ENCODE data around the gene GKN1.

The GKN1 gene

DNA sequence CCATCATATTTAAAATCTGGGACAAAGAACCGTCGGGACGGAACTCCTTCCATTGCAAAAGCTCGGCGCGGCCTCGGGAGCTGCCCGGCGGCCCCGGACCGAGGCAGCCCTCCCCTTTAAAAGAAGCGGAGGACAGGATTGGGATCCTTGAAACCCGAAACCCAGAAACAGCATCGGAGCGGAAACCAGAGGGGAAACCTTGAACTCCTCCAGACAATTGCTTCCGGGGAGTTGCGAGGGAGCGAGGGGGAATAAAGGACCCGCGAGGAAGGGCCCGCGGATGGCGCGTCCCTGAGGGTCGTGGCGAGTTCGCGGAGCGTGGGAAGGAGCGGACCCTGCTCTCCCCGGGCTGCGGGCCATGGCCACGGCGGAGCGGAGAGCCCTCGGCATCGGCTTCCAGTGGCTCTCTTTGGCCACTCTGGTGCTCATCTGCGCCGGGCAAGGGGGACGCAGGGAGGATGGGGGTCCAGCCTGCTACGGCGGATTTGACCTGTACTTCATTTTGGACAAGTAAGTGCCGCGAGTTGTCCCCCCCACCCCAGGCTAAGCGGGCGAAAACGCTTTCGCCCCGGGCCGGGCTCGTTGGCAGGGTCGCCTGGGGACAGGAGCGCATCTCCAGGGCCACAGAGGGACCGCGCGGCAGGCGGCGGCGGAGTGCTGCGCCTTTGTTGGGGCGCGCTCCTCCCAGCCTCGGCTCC lies 38.9 kb downstream of the GKN1 start, which contains the start of gene ANTXR1:
ANTXR1 (plus strand) TSS at position 38 of the 698 bp plus-strand sequence; CDS start at position 359, 321 bp downstream.
- Histone ChIP-seq H3K4me1 (peaks cover 0 to 41% (median 23%) of the 10 kb centered on the region in 4 donors), H3K36me3 (no peaks in the 10 kb centered on the region), H3K4me3 (peak within 1 kb of the TSS; percentile 78 to 90), H3K27ac (peak within 1 kb of the TSS; percentile 82 to 91), H3K9me3 (no peaks in the 10 kb centered on the region), H3K27me3 (no peaks in the 10 kb centered on the region)
- peak; percentile 54 to 81 for DNase-seq
- intact Hi-C loops (cut with DNase I; ENCODE audit: low total_unique reads) = loop anchor here (2.0 to 10.0 kb wide), 3 partner anchors 92 to 494 kb away; no protein-coding TSS in a partner anchor
- TF ChIP-seq, protein P1, sequence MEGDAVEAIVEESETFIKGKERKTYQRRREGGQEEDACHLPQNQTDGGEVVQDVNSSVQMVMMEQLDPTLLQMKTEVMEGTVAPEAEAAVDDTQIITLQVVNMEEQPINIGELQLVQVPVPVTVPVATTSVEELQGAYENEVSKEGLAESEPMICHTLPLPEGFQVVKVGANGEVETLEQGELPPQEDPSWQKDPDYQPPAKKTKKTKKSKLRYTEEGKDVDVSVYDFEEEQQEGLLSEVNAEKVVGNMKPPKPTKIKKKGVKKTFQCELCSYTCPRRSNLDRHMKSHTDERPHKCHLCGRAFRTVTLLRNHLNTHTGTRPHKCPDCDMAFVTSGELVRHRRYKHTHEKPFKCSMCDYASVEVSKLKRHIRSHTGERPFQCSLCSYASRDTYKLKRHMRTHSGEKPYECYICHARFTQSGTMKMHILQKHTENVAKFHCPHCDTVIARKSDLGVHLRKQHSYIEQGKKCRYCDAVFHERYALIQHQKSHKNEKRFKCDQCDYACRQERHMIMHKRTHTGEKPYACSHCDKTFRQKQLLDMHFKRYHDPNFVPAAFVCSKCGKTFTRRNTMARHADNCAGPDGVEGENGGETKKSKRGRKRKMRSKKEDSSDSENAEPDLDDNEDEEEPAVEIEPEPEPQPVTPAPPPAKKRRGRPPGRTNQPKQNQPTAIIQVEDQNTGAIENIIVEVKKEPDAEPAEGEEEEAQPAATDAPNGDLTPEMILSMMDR (IDR thresholded peaks at IDR 0.05) = no peak

DNA sequence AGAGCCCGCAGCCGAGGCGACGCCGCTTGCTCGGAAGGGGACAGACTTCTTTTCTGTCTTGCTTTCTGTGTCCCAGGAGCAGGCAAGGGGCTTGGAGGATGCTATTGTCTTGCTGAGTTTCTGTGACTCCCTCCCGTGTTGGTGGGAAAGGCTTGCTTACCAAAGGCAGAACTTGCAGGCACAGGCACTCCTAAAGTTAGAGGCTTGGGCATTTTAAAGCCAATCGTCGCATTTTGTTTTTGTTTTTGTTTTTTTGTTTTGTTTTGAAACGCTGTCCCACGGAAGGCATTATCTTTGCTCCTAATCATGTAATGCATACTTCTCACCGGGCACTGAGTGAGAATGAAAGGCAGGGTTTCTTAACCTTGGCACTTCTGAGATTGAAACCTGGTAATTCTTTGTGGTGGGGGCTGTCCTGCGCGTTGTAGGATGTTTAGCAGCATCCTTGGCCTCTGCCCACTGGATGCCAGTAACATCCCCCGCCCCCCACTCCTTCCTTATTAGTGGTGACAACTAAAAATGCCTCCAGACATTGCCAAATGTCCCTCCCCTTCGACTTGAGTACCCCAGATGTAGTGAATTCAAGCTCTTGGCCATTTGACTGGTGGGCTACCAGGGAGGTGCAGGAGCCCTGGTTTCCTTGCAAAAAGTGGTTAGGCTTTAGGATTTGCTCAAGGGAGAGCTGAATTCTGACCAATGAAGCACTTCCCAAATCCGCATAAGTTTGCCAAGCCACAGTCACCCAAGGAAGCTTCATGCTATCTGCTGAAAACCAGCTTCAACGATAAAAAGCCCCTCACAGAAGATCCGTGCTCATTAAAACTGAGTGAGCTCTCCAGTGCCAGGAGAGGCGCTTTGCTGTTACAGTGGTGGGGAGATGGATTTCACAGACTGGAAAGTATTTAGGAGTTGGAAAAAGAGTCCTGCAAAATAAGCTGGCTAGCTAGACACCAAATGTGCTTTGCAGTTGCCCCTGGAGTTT lies 39.7 kb downstream of the GKN1 start:
- peaks cover 0 to 50% (median 28%) of the 10 kb centered on the region in 4 donors for H3K4me1 ChIP-seq
- peak overlapping the region; percentile 78 to 90 for H3K4me3 ChIP-seq
- intact Hi-C loops (cut with DNase I; ENCODE audit: low total_unique reads) = loop anchor here (2.0 to 10.0 kb wide), 3 partner anchors 91 to 493 kb away; no protein-coding TSS in a partner anchor

DNA sequence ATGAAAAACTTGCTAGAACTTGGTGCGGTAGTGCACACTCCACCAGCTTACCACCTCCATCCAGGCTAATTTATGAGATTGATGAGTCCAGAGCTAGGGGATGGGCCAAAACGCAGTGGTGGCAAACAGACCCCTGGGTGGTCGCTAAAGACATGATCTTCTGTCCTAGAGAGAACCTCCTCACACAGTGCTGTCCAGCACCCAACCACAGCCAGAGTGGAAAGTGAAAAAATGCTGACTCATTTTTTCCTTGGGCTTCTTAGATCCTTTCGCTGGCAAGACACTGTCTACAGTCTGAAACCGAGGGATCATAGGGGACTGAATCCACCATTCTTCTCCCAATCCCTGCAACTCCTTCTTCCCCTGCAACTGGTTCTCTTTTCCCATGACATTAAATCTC lies 42.6 kb downstream of the GKN1 start:
- Histone ChIP-seq H3K27me3 (no peaks in the 10 kb centered on the region), H3K27ac (peak overlapping the region; percentile 21 to 37), H3K9me3 (no peaks in the 10 kb centered on the region), H3K4me1 (peaks cover 0 to 79% (median 45%) of the 10 kb centered on the region in 4 donors), H3K36me3 (no peaks in the 10 kb centered on the region), H3K4me3 (peak overlapping the region; percentile 17 to 19)
- intact Hi-C loops (cut with DNase I; ENCODE audit: low total_unique reads) = loop anchor here (10.0 kb wide), 1 partner anchor 88 kb away; no protein-coding TSS in a partner anchor
- TF ChIP-seq, protein P1 (IDR thresholded peaks at IDR 0.05) = no peak
- no peak for DNase-seq

More for the DNA sequence above, 39.7 kb downstream of the GKN1 start:
- peak overlapping the region; percentile 82 to 91 for H3K27ac ChIP-seq
- no peaks in the 10 kb centered on the region for H3K9me3 ChIP-seq
- TF ChIP-seq, protein P1 (IDR thresholded peaks at IDR 0.05) = peak; percentile 22 to 24
- H3K36me3 ChIP-seq = no peaks in the 10 kb centered on the region
- DNase-seq = no peak
- no peaks in the 10 kb centered on the region for H3K27me3 ChIP-seq

DNA sequence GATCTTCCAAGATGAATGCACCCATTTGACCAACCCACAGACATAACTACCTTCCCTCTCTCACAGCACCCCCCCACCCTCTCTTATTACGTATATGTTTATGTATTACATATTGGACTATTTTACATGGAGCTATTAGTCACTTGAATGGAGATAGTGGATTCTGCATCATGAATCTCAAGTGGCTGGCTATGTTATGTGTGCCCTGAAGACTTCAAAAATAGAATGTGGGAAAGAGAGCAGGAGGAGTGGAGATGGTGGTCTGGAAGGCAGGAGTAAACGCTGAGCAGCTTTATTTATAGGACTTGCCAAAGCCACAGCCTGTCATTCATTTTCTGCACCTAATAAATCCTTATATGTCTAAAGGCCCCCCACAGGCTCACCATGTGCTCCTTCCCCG lies 43.4 kb downstream of the GKN1 start:
- H3K27ac ChIP-seq = peak overlapping the region; percentile 16 to 37
- H3K9me3 ChIP-seq = no peaks in the 10 kb centered on the region
- peak overlapping the region; percentile 17 to 19 for H3K4me3 ChIP-seq
- TF ChIP-seq, protein P1 (IDR thresholded peaks at IDR 0.05) = no peak
- H3K4me1 ChIP-seq = peaks cover 0 to 87% (median 42%) of the 10 kb centered on the region in 4 donors
- no peaks in the 10 kb centered on the region for H3K27me3 ChIP-seq
- H3K36me3 ChIP-seq = no peaks in the 10 kb centered on the region
- DNase-seq = no peak
- intact Hi-C loops (cut with DNase I; ENCODE audit: low total_unique reads) = loop anchor here (10.0 kb wide), 1 partner anchor 87 kb away; no protein-coding TSS in a partner anchor

DNA sequence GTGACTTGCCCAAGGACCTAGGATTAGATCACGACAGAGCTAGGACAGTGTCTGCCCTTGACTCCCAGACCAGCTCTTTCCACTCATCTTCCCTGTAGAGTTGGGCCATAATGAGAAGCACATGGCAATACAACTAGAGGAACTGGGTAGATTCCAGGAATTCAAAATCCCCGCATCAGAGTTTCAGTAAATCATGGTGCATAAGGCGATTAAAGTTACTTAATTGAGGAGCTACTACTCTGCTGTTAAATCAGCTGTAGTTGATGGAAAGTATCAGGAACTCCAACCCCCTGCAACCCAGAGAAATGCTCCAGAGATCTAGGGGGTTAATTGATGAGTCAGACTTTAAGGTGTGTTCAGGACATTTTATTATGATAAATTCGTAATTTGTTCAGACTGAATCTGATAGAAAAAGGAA lies 44.3 kb downstream of the GKN1 start:
- Histone ChIP-seq H3K27me3 (no peaks in the 10 kb centered on the region), H3K4me1 (peaks cover 0 to 93% (median 43%) of the 10 kb centered on the region in 4 donors), H3K4me3 (no peak overlapping the region), H3K36me3 (no peaks in the 10 kb centered on the region), H3K9me3 (no peaks in the 10 kb centered on the region), H3K27ac (peak overlapping the region in 1 of 2 donors; percentile 37)
- TF ChIP-seq, protein P1 (IDR thresholded peaks at IDR 0.05) = no peak
- DNase-seq = no peak
- intact Hi-C loops (cut with DNase I; ENCODE audit: low total_unique reads) = loop anchor here (10.0 kb wide), 1 partner anchor 86 kb away; no protein-coding TSS in a partner anchor
